DOHH2 (cell line): Measurements from ENCODE around the gene RNU7-1.

ENCODE experiments used
- H3F3A ChIP-seq: fragments of 200-600 bp; sonication (generic), shearing (Covaris generic); 2 replicates; pipeline ENCODE4 v1.6.0; 2016; ENCODE audit warnings: antibody characterized with exemption, mild to moderate bottlenecking; ENCODE audit not compliant: control insufficient read depth, insufficient read depth
- H3K27ac ChIP-seq: fragments of 200-600 bp; sonication (generic); 2 replicates; pipeline ENCODE4 v1.5.1; 2014; ENCODE audit warnings: low read depth, mild to moderate bottlenecking, low read length, moderate library complexity
- H3K27me3 ChIP-seq: fragments of 200-600 bp; sonication (generic); 2 replicates; pipeline ENCODE4 v1.6.1; 2014; ENCODE audit warnings: mild to moderate bottlenecking, low read length, mixed read lengths; ENCODE audit not compliant: control insufficient read depth
- H3K36me3 ChIP-seq: fragments of 200-600 bp; sonication (generic); 2 replicates; pipeline ENCODE4 v1.6.1; 2014; ENCODE audit warnings: mild to moderate bottlenecking, low read length, moderate library complexity, mixed read lengths; ENCODE audit not compliant: control insufficient read depth
- H3K4me1 ChIP-seq: fragments of 200-600 bp; sonication (generic); 2 replicates; pipeline ENCODE4 v1.6.1; 2014; ENCODE audit warnings: mild to moderate bottlenecking, low read length, mixed read lengths; ENCODE audit not compliant: control insufficient read depth
- H3K4me2 ChIP-seq: fragments of 200-600 bp; sonication (generic); 2 replicates; pipeline ENCODE4 v1.6.0; 2014; ENCODE audit warnings: mild to moderate bottlenecking, low read length, moderate library complexity
- H3K4me3 ChIP-seq: fragments of 200-600 bp; sonication (generic); 2 replicates; pipeline ENCODE4 v1.5.1; 2014; ENCODE audit warnings: mild to moderate bottlenecking, low read length, mixed read lengths
- H3K79me2 ChIP-seq: fragments of 200-600 bp; sonication (generic); 2 replicates; pipeline ENCODE4 v1.6.1; 2014; ENCODE audit warnings: mild to moderate bottlenecking, low read length, mixed read lengths; ENCODE audit not compliant: control insufficient read depth
- H3K9me2 ChIP-seq: fragments of 200-600 bp; sonication (generic); replicated peaks from 2 replicates; pipeline ENCODE4 v1.6.1; 2014; ENCODE audit warnings: mild to moderate bottlenecking, low read length, mixed read lengths; ENCODE audit not compliant: control insufficient read depth
- H3K9me3 ChIP-seq: fragments of 200-600 bp; sonication (generic); 2 replicates; pipeline ENCODE4 v1.6.1; 2014; ENCODE audit warnings: antibody characterized with exemption, low read length, mixed read lengths; ENCODE audit not compliant: control insufficient read depth, insufficient read depth
- H4K20me1 ChIP-seq: fragments of 200-600 bp; sonication (generic); 2 replicates; pipeline ENCODE4 v1.6.0; 2014; ENCODE audit warnings: low read depth, mild to moderate bottlenecking, antibody characterized with exemption, low read length, moderate library complexity; ENCODE audit not compliant: control insufficient read depth, insufficient read depth
- CTCF ChIP-seq: fragments of 200-600 bp; sonication (generic); IDR thresholded peaks from one replicate; pipeline ENCODE4 v1.5.1; 2014; ENCODE audit warnings: antibody characterized with exemption, mild to moderate bottlenecking, low read depth, low read length; ENCODE audit not compliant: poor library complexity, severe bottlenecking
- EZH2phosphoT487 ChIP-seq: fragments of 200-600 bp; sonication (generic); IDR thresholded peaks from 2 replicates; pipeline ENCODE4 v1.6.1; 2017; ENCODE audit warnings: borderline replicate concordance, mild to moderate bottlenecking, antibody characterized with exemption, low read length, moderate library complexity, mixed read lengths

The RNU7-1 gene

GRCh38 chr12:6950811-6951540 lies 7.4 kb downstream of the RNU7-1 start, which contains the start of gene PTPN6:
TSS of gene PTPN6 (plus strand) at chr12:6951356. CDS start at chr12:6951513, 157 bp downstream.
- peak within 1 kb of the TSS; percentile 98 for H3K4me2 ChIP-seq
- H3K27me3 ChIP-seq, result peaks cover 54% of the 10 kb centered on the region
- no peaks in the 10 kb centered on the region for H3K9me3 ChIP-seq
- peaks cover 10% of the 10 kb centered on the region; the same call in 1 of the 2 replicates for H4K20me1 ChIP-seq
- no peaks in the 10 kb centered on the region for H3K36me3 ChIP-seq
- H3K9me2 ChIP-seq, result no peaks in the 10 kb centered on the region
- peak within 1 kb of the TSS; percentile 16; the same call in 1 of the 2 replicates for H3K27ac ChIP-seq
- peak within 1 kb of the TSS; percentile 73 for H3K4me3 ChIP-seq
- no peaks in the 10 kb centered on the region for H3K79me2 ChIP-seq
- TF ChIP-seq EZH2phosphoT487, result no peak
- TF ChIP-seq CTCF, result no peak
- peaks cover 79% of the 10 kb centered on the region for H3K4me1 ChIP-seq
- H3F3A ChIP-seq, result peaks cover 5% of the 10 kb centered on the region

GRCh38 chr12:6951551-6952120 lies 8.0 kb downstream of the RNU7-1 start:
- Histone ChIP-seq H3K4me3 (peak overlapping the region; percentile 73), H3K79me2 (no peaks in the 10 kb centered on the region), H3K9me2 (no peaks in the 10 kb centered on the region), H4K20me1 (peaks cover 10% of the 10 kb centered on the region; the same call in 1 of the 2 replicates), H3K27me3 (peaks cover 60% of the 10 kb centered on the region), H3K36me3 (no peaks in the 10 kb centered on the region), H3K4me1 (peaks cover 79% of the 10 kb centered on the region), H3K9me3 (no peaks in the 10 kb centered on the region), H3K4me2 (peak overlapping the region; percentile 98), H3F3A (peaks cover 5% of the 10 kb centered on the region), H3K27ac (no peak overlapping the region)
- TF ChIP-seq CTCF, result no peak
- TF ChIP-seq EZH2phosphoT487, result no peak

- peaks cover 67% of the 10 kb centered on the region for H3K27me3 ChIP-seq
- TF ChIP-seq EZH2phosphoT487 (no peak), CTCF (no peak)
- H3K27ac ChIP-seq, result peak overlapping the region; percentile 74; the same call in 1 of the 2 replicates
- H3K4me2 ChIP-seq, result peak overlapping the region; percentile 98
- H3F3A ChIP-seq, result no peaks in the 10 kb centered on the region
- peak overlapping the region; percentile 73 for H3K4me3 ChIP-seq
- H3K4me1 ChIP-seq, result peaks cover 75% of the 10 kb centered on the region
- H3K9me3 ChIP-seq, result no peaks in the 10 kb centered on the region
- no peaks in the 10 kb centered on the region for H3K79me2 ChIP-seq
- H3K9me2 ChIP-seq, result no peaks in the 10 kb centered on the region
- peaks cover 10% of the 10 kb centered on the region; the same call in 1 of the 2 replicates for H4K20me1 ChIP-seq
- no peaks in the 10 kb centered on the region for H3K36me3 ChIP-seq
Measured at GRCh38 chr12:6952121-6952862, 8.7 kb downstream of the RNU7-1 start.
